Effector memory CD4-positive, alpha-beta T cell (primary cell): ENCODE data around the gene KCNS3.
"Not testable (repeated sequence)": the region's sequence is repeated elsewhere in the genome, so short reads cannot be mapped to it uniquely, and the experiment has no call there.

Experiments
- DNase-seq, 3 donors: peaks; one replicate each; pipeline ENCODE4 v3.0.0-alpha.2; 2020
- H3K27ac ChIP-seq: 2 replicates; pipeline ENCODE4 v1.7.0; 2013; ENCODE audit warnings: mild to moderate bottlenecking, low read length, moderate library complexity; ENCODE audit not compliant: insufficient read depth, poor library complexity, severe bottlenecking
- H3K27me3 ChIP-seq: replicated peaks from 2 replicates; pipeline ENCODE4 v1.7.0; 2013; ENCODE audit warnings: mild to moderate bottlenecking, low read length; ENCODE audit not compliant: insufficient read depth, control insufficient read depth, poor library complexity, severe bottlenecking
- H3K36me3 ChIP-seq: 2 replicates; pipeline ENCODE4 v1.7.0; 2013; ENCODE audit warnings: mild to moderate bottlenecking, low read length, moderate library complexity; ENCODE audit not compliant: control insufficient read depth, insufficient read depth
- H3K4me1 ChIP-seq: 2 replicates; pipeline ENCODE4 v1.7.0; 2013; ENCODE audit warnings: low read length, mild to moderate bottlenecking; ENCODE audit not compliant: control insufficient read depth, insufficient read depth, poor library complexity, severe bottlenecking
- H3K4me3 ChIP-seq: 2 replicates; pipeline ENCODE4 v1.7.0; 2013; ENCODE audit warnings: low read length, low read depth, mild to moderate bottlenecking; ENCODE audit not compliant: insufficient read depth, poor library complexity, severe bottlenecking
- H3K9me3 ChIP-seq: 2 replicates; pipeline ENCODE4 v1.7.0; 2013; ENCODE audit warnings: mild to moderate bottlenecking, low read length, moderate library complexity; ENCODE audit not compliant: control insufficient read depth

The KCNS3 gene

GRCh38 chr2:17960925-17961324 is 82.5 kb downstream of the KCNS3 start:
- H3K27me3 ChIP-seq, result no peaks in the 10 kb centered on the region
- H3K9me3 ChIP-seq, result no peaks in the 10 kb centered on the region
- H3K4me3 ChIP-seq, result no peak overlapping the region
- H3K27ac ChIP-seq, result no peak overlapping the region
- no peaks in the 10 kb centered on the region for H3K4me1 ChIP-seq
- no peaks in the 10 kb centered on the region for H3K36me3 ChIP-seq
- no peak for DNase-seq

GRCh38 chr2:17961789-17962188 is 83.3 kb downstream of the KCNS3 start:
- H3K4me3 ChIP-seq, result no peak overlapping the region
- DNase-seq, result no peak
- no peaks in the 10 kb centered on the region for H3K27me3 ChIP-seq
- H3K27ac ChIP-seq, result no peak overlapping the region
- no peaks in the 10 kb centered on the region for H3K9me3 ChIP-seq
- H3K36me3 ChIP-seq, result no peaks in the 10 kb centered on the region
- H3K4me1 ChIP-seq, result no peaks in the 10 kb centered on the region

- no peaks in the 10 kb centered on the region for H3K9me3 ChIP-seq
- H3K27ac ChIP-seq, result no peak overlapping the region
- H3K36me3 ChIP-seq, result no peaks in the 10 kb centered on the region
- no peak overlapping the region for H3K4me3 ChIP-seq
- no peak for DNase-seq
- H3K4me1 ChIP-seq, result no peaks in the 10 kb centered on the region
- no peaks in the 10 kb centered on the region for H3K27me3 ChIP-seq
Observed at GRCh38 chr2:17962876-17963275, 84.4 kb downstream of the KCNS3 start.

- not testable (repeated sequence) for H3K36me3 ChIP-seq, DNase-seq, H3K4me1 ChIP-seq, H3K27me3 ChIP-seq, H3K27ac ChIP-seq, H3K9me3 ChIP-seq, H3K4me3 ChIP-seq
Observed at GRCh38 chr2:17963571-17963970, 85.1 kb downstream of the KCNS3 start.

- Histone ChIP-seq H3K27me3 (no peaks in the 10 kb centered on the region), H3K9me3 (no peaks in the 10 kb centered on the region), H3K27ac (no peak overlapping the region), H3K4me1 (no peaks in the 10 kb centered on the region), H3K4me3 (no peak overlapping the region), H3K36me3 (no peaks in the 10 kb centered on the region)
- no peak for DNase-seq
Observed at GRCh38 chr2:17965196-17965595, 86.7 kb downstream of the KCNS3 start.

GRCh38 chr2:17966798-17967197 is 88.3 kb downstream of the KCNS3 start:
- H3K4me1 ChIP-seq, result no peaks in the 10 kb centered on the region

GRCh38 chr2:17969661-17970060 is 91.2 kb downstream of the KCNS3 start:
- no peaks in the 10 kb centered on the region for H3K9me3 ChIP-seq
- H3K27ac ChIP-seq, result no peak overlapping the region
- H3K27me3 ChIP-seq, result no peaks in the 10 kb centered on the region
- DNase-seq, result no peak
- H3K4me1 ChIP-seq, result no peaks in the 10 kb centered on the region
- no peaks in the 10 kb centered on the region for H3K36me3 ChIP-seq
- no peak overlapping the region for H3K4me3 ChIP-seq

More at GRCh38 chr2:17966798-17967197, 88.3 kb downstream of the KCNS3 start:
- no peaks in the 10 kb centered on the region for H3K36me3 ChIP-seq
- H3K9me3 ChIP-seq, result no peaks in the 10 kb centered on the region
- no peak overlapping the region for H3K27ac ChIP-seq
- DNase-seq, result no peak
- H3K4me3 ChIP-seq, result no peak overlapping the region
- no peaks in the 10 kb centered on the region for H3K27me3 ChIP-seq

- Histone ChIP-seq H3K27ac (no peak overlapping the region), H3K36me3 (no peaks in the 10 kb centered on the region), H3K9me3 (no peaks in the 10 kb centered on the region), H3K27me3 (no peaks in the 10 kb centered on the region), H3K4me3 (no peak overlapping the region), H3K4me1 (no peaks in the 10 kb centered on the region)
- DNase-seq, result no peak
Observed at GRCh38 chr2:17971531-17972125, 93.2 kb downstream of the KCNS3 start.

- no peaks in the 10 kb centered on the region for H3K4me1 ChIP-seq
- no peak overlapping the region for H3K4me3 ChIP-seq
- no peak overlapping the region for H3K27ac ChIP-seq
- no peaks in the 10 kb centered on the region for H3K9me3 ChIP-seq
- DNase-seq, result no peak
- H3K36me3 ChIP-seq, result no peaks in the 10 kb centered on the region
- H3K27me3 ChIP-seq, result no peaks in the 10 kb centered on the region
Observed at GRCh38 chr2:17972991-17973390, 94.5 kb downstream of the KCNS3 start.

GRCh38 chr2:17975401-17975800 is 96.9 kb downstream of the KCNS3 start:
- no peak overlapping the region for H3K4me3 ChIP-seq
- no peaks in the 10 kb centered on the region for H3K27me3 ChIP-seq
- no peak for DNase-seq
- H3K36me3 ChIP-seq, result no peaks in the 10 kb centered on the region
- H3K9me3 ChIP-seq, result no peaks in the 10 kb centered on the region
- no peaks in the 10 kb centered on the region for H3K4me1 ChIP-seq
- no peak overlapping the region for H3K27ac ChIP-seq
